Loucy (cell line): ENCODE measurements around the gene MACC1.

Experiments
- H2AFZ ChIP-seq: fragments of 200-600 bp; sonication (generic); 2 replicates; pipeline ENCODE4 v1.6.0; 2016; ENCODE audit warnings: antibody characterized with exemption, mild to moderate bottlenecking, low read length, moderate library complexity
- H3F3A ChIP-seq: fragments of 200-600 bp; 2 replicates; pipeline ENCODE4 v1.6.0; 2016; ENCODE audit warnings: antibody characterized with exemption, low read depth, mild to moderate bottlenecking
- H3K27me3 ChIP-seq: fragments of 200-600 bp; sonication (generic); 2 replicates; pipeline ENCODE4 v1.6.1; 2014; ENCODE audit warnings: low read length, mild to moderate bottlenecking; ENCODE audit not compliant: insufficient read depth, poor library complexity, severe bottlenecking
- H3K36me3 ChIP-seq: fragments of 200-600 bp; sonication (generic); 2 replicates; pipeline ENCODE4 v1.6.1; 2016; ENCODE audit warnings: low read length; ENCODE audit not compliant: insufficient read depth
- H3K4me1 ChIP-seq: fragments of 200-600 bp; sonication (generic); 2 replicates; pipeline ENCODE4 v1.5.1; 2014; ENCODE audit warnings: low read length, mild to moderate bottlenecking; ENCODE audit not compliant: insufficient read depth, poor library complexity, severe bottlenecking
- H3K4me2 ChIP-seq: fragments of 200-600 bp; sonication (generic); 2 replicates; pipeline ENCODE4 v1.6.0; 2014; ENCODE audit warnings: antibody characterized with exemption, low read length, low read depth, mild to moderate bottlenecking; ENCODE audit not compliant: poor library complexity, severe bottlenecking
- H3K4me3 ChIP-seq: fragments of 200-600 bp; sonication (generic); 2 replicates; pipeline ENCODE4 v1.5.1; 2014; ENCODE audit warnings: low read length, mild to moderate bottlenecking, mixed read lengths; ENCODE audit not compliant: poor library complexity, severe bottlenecking
- H3K79me2 ChIP-seq: fragments of 200-600 bp; sonication (generic); 2 replicates; pipeline ENCODE4 v1.6.1; 2014; ENCODE audit warnings: low read length; ENCODE audit not compliant: insufficient read depth
- H3K9ac ChIP-seq: fragments of 200-600 bp; sonication (generic); 2 replicates; pipeline ENCODE4 v1.6.0; 2014; ENCODE audit warnings: mild to moderate bottlenecking, low read depth, low read length, moderate library complexity; ENCODE audit not compliant: poor library complexity, severe bottlenecking
- H3K9me2 ChIP-seq: fragments of 200-600 bp; sonication (generic); replicated peaks from 2 replicates; pipeline ENCODE4 v1.6.1; 2016; ENCODE audit warnings: low read depth, low read length, mixed read lengths
- H3K9me3 ChIP-seq: fragments of 200-600 bp; sonication (generic); 2 replicates; pipeline ENCODE4 v1.6.1; 2014; ENCODE audit warnings: mild to moderate bottlenecking, antibody characterized with exemption, low read length, low read depth; ENCODE audit not compliant: insufficient read depth
- H4K20me1 ChIP-seq: fragments of 200-600 bp; sonication (generic); 2 replicates; pipeline ENCODE4 v1.6.0; 2014; ENCODE audit warnings: antibody characterized with exemption, low read length, mild to moderate bottlenecking; ENCODE audit not compliant: insufficient read depth, poor library complexity, severe bottlenecking
- CTCF ChIP-seq: fragments of 200-600 bp; sonication (generic); conservative IDR thresholded peaks from 2 replicates; pipeline ENCODE4 v1.5.1; 2014; ENCODE audit warnings: mild to moderate bottlenecking, antibody characterized with exemption, low read length
- EZH2phosphoT487 ChIP-seq: fragments of 200-600 bp; IDR thresholded peaks from 2 replicates; pipeline ENCODE4 v1.6.1; 2018; ENCODE audit warnings: antibody characterized with exemption, mild to moderate bottlenecking, moderate library complexity, borderline replicate concordance

The MACC1 gene

GRCh38 chr7:20111821-20112542, 105.2 kb downstream of the MACC1 start:
- Histone ChIP-seq H2AFZ (no peak overlapping the region), H3F3A (no peaks in the 10 kb centered on the region), H3K4me2 (no peak overlapping the region), H3K4me1 (peaks cover 9% of the 10 kb centered on the region), H3K9me3 (no peaks in the 10 kb centered on the region), H4K20me1 (no peaks in the 10 kb centered on the region), H3K9ac (no peak overlapping the region), H3K9me2 (no peaks in the 10 kb centered on the region), H3K36me3 (no peaks in the 10 kb centered on the region), H3K79me2 (no peaks in the 10 kb centered on the region), H3K4me3 (no peak overlapping the region), H3K27me3 (no peaks in the 10 kb centered on the region)
- TF ChIP-seq EZH2phosphoT487 (no peak), CTCF (no peak)

GRCh38 chr7:20107582-20107981, 109.6 kb downstream of the MACC1 start:
- H3K9me2 ChIP-seq, result no peaks in the 10 kb centered on the region
- no peaks in the 10 kb centered on the region for H3K79me2 ChIP-seq
- no peaks in the 10 kb centered on the region for H4K20me1 ChIP-seq
- no peaks in the 10 kb centered on the region for H3K27me3 ChIP-seq
- no peak overlapping the region for H3K4me3 ChIP-seq
- no peaks in the 10 kb centered on the region for H3K9me3 ChIP-seq
- no peak overlapping the region for H2AFZ ChIP-seq
- H3K36me3 ChIP-seq, result no peaks in the 10 kb centered on the region
- no peak overlapping the region for H3K9ac ChIP-seq
- H3K4me2 ChIP-seq, result no peak overlapping the region
- TF ChIP-seq EZH2phosphoT487, result no peak
- H3K4me1 ChIP-seq, result no peaks in the 10 kb centered on the region
- no peaks in the 10 kb centered on the region for H3F3A ChIP-seq

- H3F3A ChIP-seq, result no peaks in the 10 kb centered on the region
- no peak for TF ChIP-seq CTCF
- no peak for TF ChIP-seq EZH2phosphoT487
These were observed 112.5 kb downstream of the MACC1 start for GRCh38 chr7:20104696-20105095.

GRCh38 chr7:20102982-20103381, 114.2 kb downstream of the MACC1 start:
- Histone ChIP-seq H4K20me1 (no peaks in the 10 kb centered on the region), H3K36me3 (no peaks in the 10 kb centered on the region), H2AFZ (no peak overlapping the region; the same call in 1 of the 2 replicates), H3K9ac (no peak overlapping the region), H3K4me1 (no peaks in the 10 kb centered on the region), H3K9me2 (no peaks in the 10 kb centered on the region), H3K9me3 (no peaks in the 10 kb centered on the region), H3K4me3 (no peak overlapping the region), H3F3A (no peaks in the 10 kb centered on the region), H3K79me2 (no peaks in the 10 kb centered on the region), H3K4me2 (no peak overlapping the region), H3K27me3 (no peaks in the 10 kb centered on the region)
- TF ChIP-seq EZH2phosphoT487, result no peak
- TF ChIP-seq CTCF, result no peak

More at GRCh38 chr7:20104696-20105095, 112.5 kb downstream of the MACC1 start:
- H3K4me1 ChIP-seq, result no peaks in the 10 kb centered on the region
- H3K4me2 ChIP-seq, result no peak overlapping the region
- H2AFZ ChIP-seq, result no peak overlapping the region
- H3K4me3 ChIP-seq, result no peak overlapping the region
- no peaks in the 10 kb centered on the region for H4K20me1 ChIP-seq
- no peaks in the 10 kb centered on the region for H3K9me2 ChIP-seq
- H3K27me3 ChIP-seq, result no peaks in the 10 kb centered on the region
- H3K79me2 ChIP-seq, result no peaks in the 10 kb centered on the region
- no peaks in the 10 kb centered on the region for H3K36me3 ChIP-seq
- H3K9ac ChIP-seq, result no peak overlapping the region
- H3K9me3 ChIP-seq, result no peaks in the 10 kb centered on the region
